Progenitor cell of endocrine pancreas (in vitro differentiated cells): Measurements from ENCODE around the gene EXOC2. TPM values are rescaled to one million over a fixed set of nuclear protein-coding genes. Genes with fewer than 3 reads are reported as not detected.

Experiments used
- DNase-seq: peaks from one replicate; pipeline ENCODE4 v3.0.0; 2021; ENCODE audit warnings: low spot score; ENCODE audit not compliant: unreplicated experiment
- H3K27ac Mint-ChIP-seq: 2 replicates; pipeline ENCODE4 v1.8.0; 2021; ENCODE audit warnings: mild to moderate bottlenecking, moderate library complexity, mixed read lengths
- H3K27me3 Mint-ChIP-seq: 2 replicates; pipeline ENCODE4 v1.8.0; 2021; ENCODE audit warnings: mixed read lengths
- H3K36me3 Mint-ChIP-seq: 2 replicates; pipeline ENCODE4 v1.8.0; 2022; ENCODE audit warnings: mixed read lengths; ENCODE audit not compliant: insufficient read depth
- H3K4me1 Mint-ChIP-seq: 2 replicates; pipeline ENCODE4 v1.8.0; 2021; ENCODE audit warnings: low read depth, mixed read lengths
- H3K4me3 Mint-ChIP-seq: 2 replicates; pipeline ENCODE4 v1.8.0; 2021; ENCODE audit warnings: low read depth, mild to moderate bottlenecking, moderate library complexity, mixed read lengths
- H3K9me3 Mint-ChIP-seq: 2 replicates; pipeline ENCODE4 v1.8.0; 2021; ENCODE audit warnings: low read depth, mixed read lengths
- total RNA-seq: library from RNA; stranded (reverse); gene quantifications from 2 replicates; pipeline ENCODE4 v1.2.1, GENCODE V29; 2021
- TF ChIP-seq, protein P1 (sequence below): fragments of 200-600 bp; sonication (generic); IDR thresholded peaks from one replicate; pipeline ENCODE4 v1.5.0; 2021; ENCODE audit warnings: antibody characterized with exemption, mild to moderate bottlenecking; ENCODE audit not compliant: unreplicated experiment

EXOC2 gene
- total RNA-seq, 1 donor from 2014 or later = 24.4 TPM

- no peak within 1 kb of the TSS for H3K4me3 Mint-ChIP-seq
- no peak within 1 kb of the TSS for H3K27ac Mint-ChIP-seq
- no peaks in the 10 kb centered on the region for H3K4me1 Mint-ChIP-seq
- H3K36me3 Mint-ChIP-seq = peaks cover 8% of the 10 kb centered on the region
- peaks cover 5% of the 10 kb centered on the region for H3K9me3 Mint-ChIP-seq
- TF ChIP-seq, protein P1, sequence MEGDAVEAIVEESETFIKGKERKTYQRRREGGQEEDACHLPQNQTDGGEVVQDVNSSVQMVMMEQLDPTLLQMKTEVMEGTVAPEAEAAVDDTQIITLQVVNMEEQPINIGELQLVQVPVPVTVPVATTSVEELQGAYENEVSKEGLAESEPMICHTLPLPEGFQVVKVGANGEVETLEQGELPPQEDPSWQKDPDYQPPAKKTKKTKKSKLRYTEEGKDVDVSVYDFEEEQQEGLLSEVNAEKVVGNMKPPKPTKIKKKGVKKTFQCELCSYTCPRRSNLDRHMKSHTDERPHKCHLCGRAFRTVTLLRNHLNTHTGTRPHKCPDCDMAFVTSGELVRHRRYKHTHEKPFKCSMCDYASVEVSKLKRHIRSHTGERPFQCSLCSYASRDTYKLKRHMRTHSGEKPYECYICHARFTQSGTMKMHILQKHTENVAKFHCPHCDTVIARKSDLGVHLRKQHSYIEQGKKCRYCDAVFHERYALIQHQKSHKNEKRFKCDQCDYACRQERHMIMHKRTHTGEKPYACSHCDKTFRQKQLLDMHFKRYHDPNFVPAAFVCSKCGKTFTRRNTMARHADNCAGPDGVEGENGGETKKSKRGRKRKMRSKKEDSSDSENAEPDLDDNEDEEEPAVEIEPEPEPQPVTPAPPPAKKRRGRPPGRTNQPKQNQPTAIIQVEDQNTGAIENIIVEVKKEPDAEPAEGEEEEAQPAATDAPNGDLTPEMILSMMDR = no peak
- no peaks in the 10 kb centered on the region for H3K27me3 Mint-ChIP-seq
- DNase-seq = no peak
Measured at GRCh38 chr6:656460-657252, 36.3 kb downstream of the EXOC2 start, which contains the start of gene HUS1B. HUS1B (minus strand) TSS chr6:657100; CDS start chr6:656944, 156 bp downstream.

DNA sequence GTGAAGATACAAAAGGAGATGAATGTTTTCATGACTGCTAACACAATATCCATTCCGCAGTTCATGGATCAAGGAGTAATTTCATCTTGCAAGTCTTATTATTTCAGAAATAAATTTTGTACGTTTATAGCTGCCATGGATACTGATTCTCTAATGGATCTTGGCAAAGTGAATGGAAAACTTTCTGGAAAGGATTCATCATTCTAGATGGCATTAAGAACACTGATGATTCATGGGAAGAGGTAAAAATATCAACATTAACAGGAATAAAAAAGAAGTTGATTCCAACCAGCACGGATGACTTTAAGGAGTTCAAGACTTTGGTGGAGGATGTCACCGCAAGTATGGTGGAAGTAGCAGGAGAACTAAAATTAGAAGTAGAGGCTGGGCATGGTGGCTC lies 38.8 kb downstream of the EXOC2 start:
- TF ChIP-seq, protein P1 = no peak
- no peak for DNase-seq
- Mint-ChIP-seq H3K4me3 (no peak overlapping the region), H3K4me1 (no peaks in the 10 kb centered on the region), H3K36me3 (peaks cover 8% of the 10 kb centered on the region), H3K27me3 (no peaks in the 10 kb centered on the region), H3K9me3 (peaks cover 5% of the 10 kb centered on the region), H3K27ac (no peak overlapping the region)

- Mint-ChIP-seq H3K9me3 (peaks cover 5% of the 10 kb centered on the region), H3K36me3 (peaks cover 8% of the 10 kb centered on the region), H3K27ac (no peak overlapping the region), H3K4me3 (no peak overlapping the region), H3K4me1 (no peaks in the 10 kb centered on the region), H3K27me3 (no peaks in the 10 kb centered on the region)
- TF ChIP-seq, protein P1 = no peak
- DNase-seq = no peak
Measured at GRCh38 chr6:652865-653264, 40.1 kb downstream of the EXOC2 start.

GRCh38 chr6:650098-650497 lies 42.8 kb downstream of the EXOC2 start:
- TF ChIP-seq, protein P1 = no peak
- Mint-ChIP-seq H3K4me3 (no peak overlapping the region), H3K9me3 (peaks cover 5% of the 10 kb centered on the region), H3K36me3 (peaks cover 2% of the 10 kb centered on the region), H3K4me1 (no peaks in the 10 kb centered on the region), H3K27me3 (no peaks in the 10 kb centered on the region), H3K27ac (no peak overlapping the region)
- no peak for DNase-seq

DNA sequence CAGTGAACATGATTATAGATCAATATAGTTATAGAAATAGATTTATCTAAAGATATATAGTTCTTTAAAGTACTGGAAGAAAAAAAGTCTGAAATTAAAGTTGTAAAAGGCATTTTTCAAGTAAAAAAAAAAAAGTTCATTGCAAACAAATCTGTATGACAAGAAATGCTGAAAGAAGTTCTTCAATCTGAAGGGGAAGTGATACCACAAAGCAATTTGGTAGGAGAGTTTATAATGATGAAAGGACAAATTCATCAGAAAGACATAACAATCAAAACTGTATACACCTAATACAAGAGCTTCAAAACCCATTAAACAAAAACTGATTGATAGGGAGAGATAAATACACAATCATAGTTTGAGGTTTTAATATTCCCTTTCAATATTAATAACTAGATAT lies 50.1 kb downstream of the EXOC2 start:
- Mint-ChIP-seq H3K36me3 (peaks cover 8% of the 10 kb centered on the region), H3K27me3 (no peaks in the 10 kb centered on the region), H3K4me3 (no peak overlapping the region), H3K9me3 (peaks cover 11% of the 10 kb centered on the region), H3K27ac (no peak overlapping the region), H3K4me1 (no peaks in the 10 kb centered on the region)
- TF ChIP-seq, protein P1 = no peak
- no peak for DNase-seq
